ENCODE data around the gene GRIFIN. TPM values are rescaled to one million over a fixed set of nuclear protein-coding genes. Genes with fewer than 3 reads are reported as not detected.

Gene GRIFIN
- total RNA-seq, 5 donors from 2014 or later (not counting 1 experiment from before 2014, with no cell fraction given): not detected

DNA sequence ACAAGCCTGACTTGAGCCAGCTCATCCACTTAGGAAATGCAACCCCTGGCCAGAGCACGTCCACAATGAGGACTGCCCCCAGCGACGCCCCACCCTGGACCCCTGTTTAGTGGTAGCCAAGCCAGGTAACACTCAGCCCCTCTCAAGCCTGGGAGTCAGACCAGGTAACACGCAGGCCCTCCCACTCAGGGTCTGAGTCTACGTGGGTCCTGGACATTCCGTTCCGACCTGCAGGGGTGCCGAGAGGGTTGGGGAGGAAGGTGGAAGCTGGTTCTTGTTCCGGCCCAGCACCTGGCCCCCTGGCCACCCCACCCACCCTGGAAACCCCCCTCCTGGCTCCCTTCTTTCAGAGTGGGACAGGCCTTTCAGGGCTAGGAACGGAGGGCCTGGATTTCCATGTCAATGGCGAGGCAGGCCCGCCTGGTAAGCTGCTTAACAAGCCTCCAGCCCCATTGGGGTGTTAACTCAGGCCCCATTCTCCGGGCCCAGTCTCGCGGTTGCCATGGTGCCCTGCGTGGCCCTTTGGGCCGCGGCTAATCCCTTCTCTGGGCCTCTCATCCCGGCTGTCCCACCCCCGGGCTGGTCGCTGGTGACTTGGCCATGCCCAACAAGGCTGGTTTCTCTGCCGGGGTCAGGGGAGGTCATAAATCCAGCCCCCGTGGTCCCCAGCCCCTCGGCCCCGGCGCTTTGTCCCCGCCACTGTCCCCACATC is 23.7 kb upstream of the GRIFIN start:
- no peaks in the 10 kb centered on the region for H3K9me3 ChIP-seq
- Mint-ChIP-seq H3K27ac (no peak overlapping the region), H3K4me3 (no peak overlapping the region), H3K9me3 (no peaks in the 10 kb centered on the region), H3K36me3 (no peaks in the 10 kb centered on the region), H3K4me1 (peaks cover 0 to 4% (median 3%) of the 10 kb centered on the region in 3 donors), H3K27me3 (peaks cover 0 to 15% of the 10 kb centered on the region in 2 donors)
- H3K4me3 ChIP-seq (ENCODE audit: control insufficient read depth in 1 of 2, extremely low read depth in 1 of 2, low read length in 1 of 2): no peak overlapping the region
- CTCF ChIA-PET: interaction anchor here in 1 of 2 donors (0.6 kb wide), 1 partner anchor 837 kb away, joined by 5 read pairs; no protein-coding TSS in a partner anchor
- peaks cover 0 to 19% of the 10 kb centered on the region in 2 experiments for H3K4me1 ChIP-seq (ENCODE audit: control insufficient read depth in 1 of 2, extremely low read depth in 1 of 2, insufficient read depth in 2 of 2, low read length in 2 of 2)
- H3K27me3 ChIP-seq (replicated peaks in 1 of 2; ENCODE audit: control insufficient read depth in 2 of 2, extremely low read depth in 1 of 2, insufficient read depth in 2 of 2, low read length in 1 of 2): peaks cover 0 to 45% of the 10 kb centered on the region in 2 experiments
- 88% methylated on average over 20 of the region's 27 CpGs for WGBS (ENCODE audit: insufficient coverage)
- ATAC-seq (replicated peaks in 1 of 4): no peak
- no peak for DNase-seq
- POLR2A ChIA-PET: no interaction called here
- no peaks in the 10 kb centered on the region for H3K36me3 ChIP-seq (ENCODE audit: control insufficient read depth in 2 of 2, extremely low read depth in 1 of 2, insufficient read depth in 1 of 2, low read length in 1 of 2)
- H3K27ac ChIP-seq (ENCODE audit: low read length): no peak overlapping the region

DNA sequence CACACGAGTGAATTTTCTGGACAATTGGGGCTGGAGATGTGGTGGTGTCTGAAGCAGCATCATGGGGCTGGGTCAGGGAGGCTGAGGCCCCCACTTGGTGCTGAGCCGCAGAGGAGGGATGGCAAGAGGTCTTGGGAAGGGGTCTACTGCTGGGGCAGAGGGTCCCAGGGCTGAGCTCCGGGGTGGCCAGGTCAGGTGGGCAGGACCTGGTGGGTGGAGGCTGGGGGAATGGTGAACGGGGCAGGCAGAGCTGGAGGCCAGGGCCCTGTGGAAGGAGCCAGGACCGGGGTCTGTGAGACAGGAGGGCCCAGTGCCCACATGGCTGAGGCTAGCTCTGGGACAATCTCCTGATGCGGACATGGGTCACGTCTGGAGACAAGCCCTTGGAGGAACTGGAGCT is 23.0 kb upstream of the GRIFIN start:
- Histone ChIP-seq H3K4me3 (ENCODE audit: control insufficient read depth in 1 of 2, extremely low read depth in 1 of 2, low read length in 1 of 2) (no peak overlapping the region), H3K36me3 (ENCODE audit: control insufficient read depth in 2 of 2, extremely low read depth in 1 of 2, insufficient read depth in 1 of 2, low read length in 1 of 2) (no peaks in the 10 kb centered on the region), H3K27me3 (replicated peaks in 1 of 2; ENCODE audit: control insufficient read depth in 2 of 2, extremely low read depth in 1 of 2, insufficient read depth in 2 of 2, low read length in 1 of 2) (peaks cover 0 to 52% of the 10 kb centered on the region in 2 experiments), H3K27ac (ENCODE audit: low read length) (no peak overlapping the region), H3K9me3 (no peaks in the 10 kb centered on the region), H3K4me1 (ENCODE audit: control insufficient read depth in 1 of 2, extremely low read depth in 1 of 2, insufficient read depth in 2 of 2, low read length in 2 of 2) (peaks cover 0 to 23% of the 10 kb centered on the region in 2 experiments)
- Mint-ChIP-seq H3K4me3 (no peak overlapping the region), H3K36me3 (no peaks in the 10 kb centered on the region), H3K4me1 (peaks cover 0 to 6% (median 3%) of the 10 kb centered on the region in 3 donors), H3K9me3 (no peaks in the 10 kb centered on the region), H3K27me3 (peaks cover 0 to 18% of the 10 kb centered on the region in 2 donors), H3K27ac (no peak overlapping the region)
- CTCF ChIA-PET: interaction anchor here in 1 of 2 donors (0.6 kb wide), 1 partner anchor 836 kb away, joined by 5 read pairs; no protein-coding TSS in a partner anchor
- POLR2A ChIA-PET: no interaction called here
- no peak for DNase-seq
- WGBS (ENCODE audit: insufficient coverage): 90% methylated on average over 6 of the region's 7 CpGs
- no peak for ATAC-seq (replicated peaks in 1 of 4)

DNA sequence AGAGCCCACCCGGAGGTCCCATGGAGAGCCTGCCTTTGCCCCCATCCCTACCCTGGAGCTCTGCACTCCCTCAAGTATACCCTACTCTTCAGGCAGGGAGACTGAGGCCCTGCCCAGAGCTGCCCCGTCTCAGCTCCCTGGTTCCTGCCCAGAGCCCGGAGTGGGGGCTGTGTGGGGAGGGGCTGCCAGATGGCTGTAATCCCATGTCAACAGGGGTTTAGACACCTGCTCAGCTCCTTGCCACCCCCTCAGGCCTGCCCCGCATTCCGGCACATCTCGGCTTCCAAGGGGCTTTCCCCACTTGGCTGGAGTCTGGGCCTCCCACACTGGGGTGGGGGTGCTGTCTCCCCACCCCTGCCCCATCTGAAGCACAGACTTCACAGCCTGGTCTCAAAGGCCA is 22.5 kb upstream of the GRIFIN start:
- CTCF ChIA-PET: no interaction called here
- WGBS (ENCODE audit: insufficient coverage): 75% methylated on average over 3 of the region's 6 CpGs
- ATAC-seq (replicated peaks in 1 of 4): no peak

DNA sequence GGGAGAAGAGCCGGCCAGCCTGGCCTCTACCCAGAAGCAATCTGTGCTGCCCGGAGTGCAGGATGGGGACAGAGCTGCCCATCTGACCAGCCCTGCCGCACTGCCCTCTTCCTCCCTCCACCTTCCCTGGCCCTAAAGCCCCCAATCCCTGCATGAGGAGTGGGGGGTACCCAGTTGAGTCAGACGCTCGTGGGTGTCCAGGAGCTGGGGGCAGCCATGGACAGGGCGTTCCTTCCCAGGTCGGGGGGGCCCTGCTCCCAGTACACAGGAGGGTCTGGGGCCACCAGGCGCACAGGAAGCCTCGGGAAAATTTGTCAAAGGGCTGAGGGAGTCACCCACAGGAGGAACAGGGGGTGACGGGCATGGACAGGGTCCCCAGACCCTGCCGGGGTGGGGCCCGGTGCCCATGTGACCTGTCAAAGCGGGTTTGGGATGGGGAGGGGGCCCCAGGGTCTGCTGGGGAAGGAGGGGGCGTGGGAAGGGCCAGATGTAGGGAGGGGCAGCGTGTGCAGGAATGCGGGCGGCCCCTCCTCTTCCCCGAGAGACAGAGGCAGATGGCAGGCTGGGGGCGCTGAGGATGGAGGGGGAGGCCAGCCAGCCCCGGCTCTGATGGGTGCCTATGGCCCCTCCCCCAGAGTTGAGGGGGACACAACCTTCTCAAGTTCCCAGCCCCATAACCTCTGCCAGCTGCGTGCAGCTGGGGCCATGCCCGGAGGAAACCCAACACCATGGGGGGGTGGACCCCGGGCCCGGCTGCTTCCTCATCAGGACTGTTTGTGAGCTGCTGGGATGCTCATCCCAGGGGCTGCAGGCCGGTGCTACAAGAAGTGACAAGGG is 21.5 kb upstream of the GRIFIN start:
- no peaks in the 10 kb centered on the region for H3K36me3 ChIP-seq (ENCODE audit: control insufficient read depth in 2 of 2, extremely low read depth in 1 of 2, insufficient read depth in 1 of 2, low read length in 1 of 2)
- H3K27ac ChIP-seq (ENCODE audit: low read length): no peak overlapping the region
- no peaks in the 10 kb centered on the region for H3K9me3 ChIP-seq
- WGBS (ENCODE audit: insufficient coverage): 33% methylated on average over 10 of the region's 25 CpGs
- Mint-ChIP-seq H3K4me3 (no peak overlapping the region), H3K27ac (no peak overlapping the region), H3K4me1 (peaks cover 0 to 2% (median 1%) of the 10 kb centered on the region in 3 donors), H3K36me3 (no peaks in the 10 kb centered on the region), H3K9me3 (no peaks in the 10 kb centered on the region), H3K27me3 (peaks cover 0 to 20% of the 10 kb centered on the region in 2 donors)
- ATAC-seq (replicated peaks in 1 of 4): no peak
- ChIA-PET POLR2A (no interaction called here), CTCF (interaction anchor here in 1 of 2 donors (0.7 kb wide), 1 partner anchor 510 kb away, joined by 3 read pairs; no protein-coding TSS in a partner anchor)
- DNase-seq: no peak
- peaks cover 0 to 66% of the 10 kb centered on the region in 2 experiments for H3K27me3 ChIP-seq (replicated peaks in 1 of 2; ENCODE audit: control insufficient read depth in 2 of 2, extremely low read depth in 1 of 2, insufficient read depth in 2 of 2, low read length in 1 of 2)
- H3K4me1 ChIP-seq (ENCODE audit: control insufficient read depth in 1 of 2, extremely low read depth in 1 of 2, insufficient read depth in 2 of 2, low read length in 2 of 2): peaks cover 0 to 12% of the 10 kb centered on the region in 2 experiments
- no peak overlapping the region for H3K4me3 ChIP-seq (ENCODE audit: control insufficient read depth in 1 of 2, extremely low read depth in 1 of 2, low read length in 1 of 2)

More for the DNA sequence above, 22.5 kb upstream of the GRIFIN start:
- peaks cover 0 to 56% of the 10 kb centered on the region in 2 experiments for H3K27me3 ChIP-seq (replicated peaks in 1 of 2; ENCODE audit: control insufficient read depth in 2 of 2, extremely low read depth in 1 of 2, insufficient read depth in 2 of 2, low read length in 1 of 2)
- H3K36me3 ChIP-seq (ENCODE audit: control insufficient read depth in 2 of 2, extremely low read depth in 1 of 2, insufficient read depth in 1 of 2, low read length in 1 of 2): no peaks in the 10 kb centered on the region
- POLR2A ChIA-PET: interaction anchor here in 1 of 2 donors (0.6 kb wide), 1 partner anchor 42 kb away, joined by 6 read pairs; no protein-coding TSS in a partner anchor
- Mint-ChIP-seq H3K4me1 (peaks cover 0 to 6% (median 3%) of the 10 kb centered on the region in 3 donors), H3K4me3 (no peak overlapping the region), H3K27ac (no peak overlapping the region), H3K9me3 (no peaks in the 10 kb centered on the region), H3K36me3 (no peaks in the 10 kb centered on the region), H3K27me3 (peaks cover 0 to 18% of the 10 kb centered on the region in 2 donors)
- H3K27ac ChIP-seq (ENCODE audit: low read length): no peak overlapping the region
- no peak for DNase-seq
- H3K4me1 ChIP-seq (ENCODE audit: control insufficient read depth in 1 of 2, extremely low read depth in 1 of 2, insufficient read depth in 2 of 2, low read length in 2 of 2): peaks cover 0 to 21% of the 10 kb centered on the region in 2 experiments
- no peak overlapping the region for H3K4me3 ChIP-seq (ENCODE audit: control insufficient read depth in 1 of 2, extremely low read depth in 1 of 2, low read length in 1 of 2)
- no peaks in the 10 kb centered on the region for H3K9me3 ChIP-seq

DNA sequence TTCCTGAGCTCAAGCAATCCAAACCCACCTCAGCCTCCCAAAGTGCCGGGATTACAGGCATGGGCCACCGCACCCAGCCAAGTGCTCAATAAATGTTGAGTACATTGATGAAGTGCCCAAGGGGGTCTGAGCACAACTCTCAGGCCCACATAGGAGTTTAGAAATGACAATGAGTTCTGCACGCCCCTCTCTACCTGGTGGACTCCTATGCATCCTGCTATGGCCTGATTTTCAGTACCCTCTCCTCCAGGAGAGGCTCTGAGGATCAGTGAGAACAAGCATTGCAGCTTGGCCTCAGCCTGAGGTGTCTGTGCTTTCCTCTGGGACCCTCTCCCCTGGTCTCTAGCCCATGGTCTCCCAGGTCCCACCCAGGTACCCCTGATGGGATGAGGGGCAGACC is 20.9 kb upstream of the GRIFIN start:
- H3K36me3 ChIP-seq (ENCODE audit: control insufficient read depth in 2 of 2, extremely low read depth in 1 of 2, insufficient read depth in 1 of 2, low read length in 1 of 2): no peaks in the 10 kb centered on the region
- ChIA-PET POLR2A (no interaction called here), CTCF (interaction anchor here in 1 of 2 donors (0.7 kb wide), 1 partner anchor 510 kb away, joined by 3 read pairs; no protein-coding TSS in a partner anchor)
- Mint-ChIP-seq H3K27me3 (peaks cover 0 to 22% of the 10 kb centered on the region in 2 donors), H3K9me3 (no peaks in the 10 kb centered on the region), H3K36me3 (no peaks in the 10 kb centered on the region), H3K4me1 (peaks cover 0 to 2% (median 1%) of the 10 kb centered on the region in 3 donors), H3K4me3 (no peak overlapping the region), H3K27ac (no peak overlapping the region)
- peaks cover 0 to 12% of the 10 kb centered on the region in 2 experiments for H3K4me1 ChIP-seq (ENCODE audit: control insufficient read depth in 1 of 2, extremely low read depth in 1 of 2, insufficient read depth in 2 of 2, low read length in 2 of 2)
- DNase-seq: no peak
- H3K27ac ChIP-seq (ENCODE audit: low read length): no peak overlapping the region
- no peak overlapping the region for H3K4me3 ChIP-seq (ENCODE audit: control insufficient read depth in 1 of 2, extremely low read depth in 1 of 2, low read length in 1 of 2)
- no peak for ATAC-seq (replicated peaks in 1 of 4)
- no peaks in the 10 kb centered on the region for H3K9me3 ChIP-seq
- WGBS (ENCODE audit: insufficient coverage): 71% methylated on average over 1 of the region's 3 CpGs
- H3K27me3 ChIP-seq (replicated peaks in 1 of 2; ENCODE audit: control insufficient read depth in 2 of 2, extremely low read depth in 1 of 2, insufficient read depth in 2 of 2, low read length in 1 of 2): peaks cover 0 to 66% of the 10 kb centered on the region in 2 experiments

DNA sequence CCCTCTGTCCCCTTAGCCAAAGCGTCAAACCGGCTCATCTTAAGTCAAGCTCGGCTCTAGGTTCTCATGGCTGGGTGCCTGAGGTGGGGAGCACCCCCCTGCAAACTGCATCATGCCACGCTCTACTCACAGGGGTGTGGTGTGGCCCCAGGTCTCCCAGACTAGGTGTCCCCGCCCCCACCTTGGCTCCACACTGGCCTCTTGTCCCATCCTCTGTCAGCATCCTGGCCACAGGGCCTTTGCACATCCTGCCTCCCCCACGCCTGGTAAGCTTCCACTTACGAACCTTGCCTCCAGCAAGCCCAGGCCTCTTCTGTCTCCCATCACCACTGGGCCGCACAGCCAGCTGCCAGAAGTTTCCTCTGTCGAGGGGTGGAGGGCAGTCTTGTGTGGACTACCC is 20.2 kb upstream of the GRIFIN start:
- Mint-ChIP-seq H3K9me3 (no peaks in the 10 kb centered on the region), H3K4me3 (no peak overlapping the region), H3K27ac (no peak overlapping the region), H3K4me1 (peaks cover 0 to 2% (median 1%) of the 10 kb centered on the region in 3 donors), H3K36me3 (no peaks in the 10 kb centered on the region), H3K27me3 (peaks cover 0 to 23% of the 10 kb centered on the region in 2 donors)
- H3K9me3 ChIP-seq: no peaks in the 10 kb centered on the region
- ATAC-seq (replicated peaks in 1 of 4) (no peak), DNase-seq (no peak)
- H3K4me3 ChIP-seq (ENCODE audit: control insufficient read depth in 1 of 2, extremely low read depth in 1 of 2, low read length in 1 of 2): no peak overlapping the region
- CTCF ChIA-PET: no interaction called here
- H3K27me3 ChIP-seq (replicated peaks in 1 of 2; ENCODE audit: control insufficient read depth in 2 of 2, extremely low read depth in 1 of 2, insufficient read depth in 2 of 2, low read length in 1 of 2): peaks cover 0 to 66% of the 10 kb centered on the region in 2 experiments
- WGBS (ENCODE audit: insufficient coverage): 93% methylated on average over 7 of the region's 9 CpGs
- POLR2A ChIA-PET: no interaction called here
- peaks cover 0 to 12% of the 10 kb centered on the region in 2 experiments for H3K4me1 ChIP-seq (ENCODE audit: control insufficient read depth in 1 of 2, extremely low read depth in 1 of 2, insufficient read depth in 2 of 2, low read length in 2 of 2)
- no peak overlapping the region for H3K27ac ChIP-seq (ENCODE audit: low read length)
- H3K36me3 ChIP-seq (ENCODE audit: control insufficient read depth in 2 of 2, extremely low read depth in 1 of 2, insufficient read depth in 1 of 2, low read length in 1 of 2): no peaks in the 10 kb centered on the region

Data from T-cell (primary cell).